DND-41 (cell line): ENCODE results near the gene KCNC4.

Experiments
- ATAC-seq: fragments of 200-7000 bp; cut with Tn5 transposase; 3 replicates; pipeline ENCODE4 v1.9.1; 2021; ENCODE audit warnings: low read depth; ENCODE audit not compliant: insufficient read depth
- DNase-seq: peaks from one replicate; pipeline ENCODE4 v3.0.0-alpha.2; 2020
- H2AFZ ChIP-seq: 2 replicates; pipeline ENCODE4 v1.6.0; 2012; ENCODE audit warnings: low read depth, low read length
- H3K27ac ChIP-seq: 2 replicates; pipeline ENCODE4 v1.5.1; 2012; ENCODE audit warnings: low read length, inconsistent platforms
- H3K27me3 ChIP-seq: fragments of 200-600 bp; sonication (generic); 2 replicates; pipeline ENCODE4 v1.6.0; 2012; ENCODE audit warnings: low read length, mild to moderate bottlenecking, inconsistent platforms; ENCODE audit not compliant: insufficient read depth, poor library complexity
- H3K36me3 ChIP-seq: 2 replicates; pipeline ENCODE4 v1.5.1; 2012; ENCODE audit warnings: low read length, inconsistent platforms; ENCODE audit not compliant: insufficient read depth
- H3K4me1 ChIP-seq: 2 replicates; pipeline ENCODE4 v1.5.1; 2012; ENCODE audit warnings: mild to moderate bottlenecking, low read length; ENCODE audit not compliant: insufficient read depth
- H3K4me2 ChIP-seq: 2 replicates; pipeline ENCODE4 v1.6.0; 2012; ENCODE audit warnings: mild to moderate bottlenecking, moderate library complexity, low read length, inconsistent platforms; ENCODE audit not compliant: insufficient read depth
- H3K4me3 ChIP-seq, 2 experiments: fragments of 200-600 bp in 1 of 2; shearing (Covaris generic) in 1 of 2; 2 replicates each; pipeline ENCODE4 v1.5.1; 2012 to 2016; ENCODE audit warnings: inconsistent platforms in 2 of 2, low read length in 2 of 2, mild to moderate bottlenecking in 2 of 2, low read depth in 1 of 2, moderate library complexity in 1 of 2
- H3K79me2 ChIP-seq: 2 replicates; pipeline ENCODE4 v1.6.0; 2012; ENCODE audit warnings: low read length, inconsistent platforms; ENCODE audit not compliant: insufficient read depth
- H3K9ac ChIP-seq: 2 replicates; pipeline ENCODE4 v1.6.0; 2012; ENCODE audit warnings: low read depth, mild to moderate bottlenecking, inconsistent platforms, low read length, moderate library complexity
- H3K9me3 ChIP-seq: 2 replicates; pipeline ENCODE4 v1.5.1; 2012; ENCODE audit warnings: low read length, moderate library complexity, mild to moderate bottlenecking, inconsistent platforms; ENCODE audit not compliant: insufficient read depth, severe bottlenecking
- H4K20me1 ChIP-seq: 2 replicates; pipeline ENCODE4 v1.6.0; 2012; ENCODE audit warnings: low read length; ENCODE audit not compliant: insufficient read depth
- CTCF ChIP-seq: IDR thresholded peaks from 2 replicates; pipeline ENCODE4 v1.5.1; 2012; ENCODE audit warnings: borderline replicate concordance, low read length, moderate library complexity, mild to moderate bottlenecking; ENCODE audit not compliant: poor library complexity, severe bottlenecking; ENCODE audit errors: extremely low read depth
- EZH2 ChIP-seq: IDR thresholded peaks from 3 replicates; pipeline ENCODE4 v1.6.1; 2012; ENCODE audit warnings: borderline replicate concordance, low read depth, mild to moderate bottlenecking, moderate library complexity, low read length, inconsistent platforms; ENCODE audit not compliant: severe bottlenecking

The KCNC4 gene

GRCh38 chr1:110200190-110200589 is 9.9 kb upstream of the KCNC4 start:
- Histone ChIP-seq H3K4me1 (peaks cover 10% of the 10 kb centered on the region), H3K27ac (no peak overlapping the region), H3K79me2 (no peaks in the 10 kb centered on the region), H3K4me3 (no peak overlapping the region), H3K4me2 (no peak overlapping the region), H4K20me1 (no peaks in the 10 kb centered on the region), H3K9me3 (no peaks in the 10 kb centered on the region), H3K27me3 (no peaks in the 10 kb centered on the region), H3K9ac (no peak overlapping the region), H3K36me3 (no peaks in the 10 kb centered on the region), H2AFZ (no peak overlapping the region)
- no peak for TF ChIP-seq EZH2
- TF ChIP-seq CTCF = no peak
- DNase-seq (no peak), ATAC-seq (no peak)

GRCh38 chr1:110200666-110201065 is 9.4 kb upstream of the KCNC4 start:
- Histone ChIP-seq H3K4me2 (no peak overlapping the region), H3K27ac (no peak overlapping the region), H3K9me3 (no peaks in the 10 kb centered on the region), H3K4me1 (peaks cover 10% of the 10 kb centered on the region), H3K4me3 (no peak overlapping the region), H4K20me1 (no peaks in the 10 kb centered on the region), H3K9ac (no peak overlapping the region), H3K27me3 (no peaks in the 10 kb centered on the region), H3K79me2 (no peaks in the 10 kb centered on the region), H2AFZ (no peak overlapping the region), H3K36me3 (no peaks in the 10 kb centered on the region)
- ATAC-seq (no peak), DNase-seq (no peak)
- TF ChIP-seq EZH2 = no peak
- TF ChIP-seq CTCF = no peak

GRCh38 chr1:110201157-110201825 is 8.8 kb upstream of the KCNC4 start:
- Histone ChIP-seq H3K36me3 (no peaks in the 10 kb centered on the region), H3K79me2 (no peaks in the 10 kb centered on the region), H3K9me3 (no peaks in the 10 kb centered on the region), H3K4me1 (peaks cover 10% of the 10 kb centered on the region), H4K20me1 (no peaks in the 10 kb centered on the region), H3K27ac (no peak overlapping the region), H3K27me3 (no peaks in the 10 kb centered on the region), H2AFZ (no peak overlapping the region), H3K4me2 (no peak overlapping the region), H3K9ac (no peak overlapping the region), H3K4me3 (no peak overlapping the region)
- ATAC-seq (no peak), DNase-seq (no peak)
- TF ChIP-seq EZH2 = no peak
- TF ChIP-seq CTCF = no peak
